Measurements from ENCODE around the gene CEP135.

CEP135 gene

DNA sequence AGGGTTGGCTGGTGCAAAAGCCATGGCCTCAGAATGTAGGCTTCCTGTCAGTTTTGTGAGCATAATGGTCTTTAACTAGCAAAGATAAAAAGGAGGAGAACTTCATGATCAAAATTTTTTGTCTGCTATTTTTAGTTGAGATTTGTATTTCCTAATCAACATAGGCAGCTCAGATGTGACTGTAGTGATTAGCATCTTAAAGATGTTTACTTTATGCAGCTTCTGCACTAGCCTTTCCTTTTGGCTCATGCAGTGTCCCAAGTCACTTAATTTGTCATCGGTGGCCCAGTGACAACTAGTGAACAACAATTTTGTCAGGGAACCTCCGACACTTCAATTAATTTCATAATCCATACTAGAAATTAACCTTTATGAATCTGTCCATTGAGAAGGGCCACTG is 109.8 kb downstream of the CEP135 start:
- TF ChIP-seq GATA2 (IDR thresholded peaks at IDR 0.05; ENCODE audit: low read depth, low read length) (no peak), GATA3 (IDR thresholded peaks at IDR 0.05; ENCODE audit: low read depth, low read length) (no peak)

DNA sequence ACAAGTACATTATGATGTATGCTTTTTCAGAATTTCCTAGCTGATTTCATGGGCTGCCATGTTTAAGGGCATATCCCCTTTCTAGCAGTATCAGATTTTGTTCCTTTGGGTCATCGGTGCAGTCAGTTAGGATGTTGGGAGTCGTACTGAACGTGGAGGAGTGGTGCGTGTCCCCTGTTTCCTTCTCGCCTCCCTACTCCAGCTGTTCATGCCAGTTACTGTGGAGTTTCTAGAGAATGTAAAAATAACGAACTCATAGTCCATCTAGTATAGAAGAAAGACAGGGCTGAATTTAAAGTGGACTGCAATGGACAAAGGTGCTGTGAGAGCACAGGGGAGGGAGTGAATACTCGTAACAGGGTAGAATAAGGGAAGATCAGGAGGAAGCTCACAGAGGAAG is 111.3 kb downstream of the CEP135 start:
- TF ChIP-seq GATA2 (IDR thresholded peaks at IDR 0.05; ENCODE audit: low read depth, low read length) (no peak), GATA3 (IDR thresholded peaks at IDR 0.05; ENCODE audit: low read depth, low read length) (no peak)

DNA sequence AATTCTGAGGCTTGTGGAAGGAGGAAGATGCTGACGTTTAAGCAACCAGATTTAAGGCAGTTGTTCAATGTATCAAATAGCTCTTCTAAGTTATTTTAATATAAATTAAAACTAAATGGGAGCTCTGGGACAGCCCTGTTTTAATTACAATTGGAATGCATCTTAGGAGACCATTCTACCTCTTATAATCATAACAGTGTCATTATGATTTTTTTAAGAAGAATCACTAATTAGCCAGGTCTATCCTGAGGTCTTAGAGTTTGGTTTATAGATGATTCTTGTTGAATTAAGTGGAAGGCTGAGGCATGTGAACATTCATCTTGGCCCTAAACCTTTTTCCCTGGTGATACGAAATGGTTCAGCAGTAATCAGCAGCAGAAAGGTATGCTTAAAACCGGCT is 113.4 kb downstream of the CEP135 start:
- TF ChIP-seq GATA2 (IDR thresholded peaks at IDR 0.05; ENCODE audit: low read depth, low read length) (no peak), GATA3 (IDR thresholded peaks at IDR 0.05; ENCODE audit: low read depth, low read length) (no peak)

DNA sequence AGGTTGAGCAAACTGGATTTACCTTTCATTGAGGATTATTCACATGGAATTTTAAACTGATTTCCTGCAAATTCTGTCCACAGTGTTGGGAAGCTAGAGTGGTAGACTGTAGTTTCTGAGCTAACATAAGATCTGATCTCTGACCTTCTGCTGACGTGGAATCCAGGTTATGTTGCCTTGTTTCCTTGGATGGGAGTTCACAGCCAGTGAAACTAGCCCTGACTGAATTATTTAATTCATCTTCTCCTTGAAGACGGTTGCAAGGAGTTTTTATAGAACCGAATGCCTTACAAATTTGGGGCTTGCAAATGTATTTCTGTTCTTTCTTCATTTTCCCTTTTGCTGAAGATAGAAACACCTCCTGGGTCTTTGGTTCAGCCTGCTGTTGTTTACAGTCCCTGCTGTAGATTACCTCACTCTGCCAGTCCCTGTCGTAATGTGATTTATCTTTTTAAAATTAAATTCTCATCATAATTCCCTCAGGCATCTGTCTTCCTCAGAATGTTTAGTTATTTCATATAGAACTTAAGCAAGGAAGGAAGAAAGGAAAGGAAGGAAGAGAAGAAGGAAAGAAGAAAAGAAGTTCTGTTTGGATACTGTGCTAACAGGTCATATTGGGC is 113.9 kb downstream of the CEP135 start:
- TF ChIP-seq GATA2 (IDR thresholded peaks at IDR 0.05; ENCODE audit: low read depth, low read length) = no peak
- no peak for TF ChIP-seq GATA3 (IDR thresholded peaks at IDR 0.05; ENCODE audit: low read depth, low read length)

DNA sequence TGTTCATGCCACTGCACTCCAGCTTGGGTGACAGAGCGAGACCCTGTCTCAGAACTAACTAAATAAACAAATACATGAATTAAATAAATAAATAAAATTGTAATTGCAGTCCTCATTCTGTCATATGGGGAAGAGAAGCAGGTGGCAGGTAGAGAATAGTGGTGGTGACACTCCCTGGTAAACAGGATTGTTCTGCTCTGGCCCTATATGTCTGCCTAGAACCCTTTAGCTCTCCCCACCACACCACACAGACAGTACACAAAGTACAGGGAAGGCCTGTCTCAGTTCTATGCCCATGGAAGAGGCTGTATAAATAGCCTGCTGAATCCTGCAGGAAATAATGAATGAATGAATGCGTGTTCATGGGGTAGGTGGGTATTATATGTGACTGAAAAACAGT is 117.7 kb downstream of the CEP135 start:
- TF ChIP-seq GATA3 (IDR thresholded peaks at IDR 0.05; ENCODE audit: low read depth, low read length) (no peak), GATA2 (IDR thresholded peaks at IDR 0.05; ENCODE audit: low read depth, low read length) (no peak)

DNA sequence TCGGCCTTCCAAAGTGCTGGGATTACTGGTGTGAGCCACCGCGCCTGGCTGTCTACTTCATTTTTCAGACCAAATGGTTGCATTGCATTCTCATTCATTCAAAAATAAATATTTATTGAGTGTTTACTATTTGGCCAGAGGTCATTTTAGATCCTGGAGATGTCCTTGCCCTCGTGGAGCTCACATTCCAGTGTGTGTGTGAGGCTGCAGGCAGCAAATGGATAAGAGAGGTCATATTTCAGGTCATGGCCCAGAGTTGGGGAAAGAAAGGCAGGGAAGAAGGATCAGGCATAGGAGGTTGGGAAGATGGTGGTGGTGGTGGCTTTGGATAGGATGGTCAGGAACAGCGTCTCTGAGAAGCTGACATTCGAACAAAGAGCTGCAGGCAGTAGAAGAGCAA is 119.1 kb downstream of the CEP135 start:
- no peak for TF ChIP-seq GATA2 (IDR thresholded peaks at IDR 0.05; ENCODE audit: low read depth, low read length)
- TF ChIP-seq GATA3 (IDR thresholded peaks at IDR 0.05; ENCODE audit: low read depth, low read length) = no peak

DNA sequence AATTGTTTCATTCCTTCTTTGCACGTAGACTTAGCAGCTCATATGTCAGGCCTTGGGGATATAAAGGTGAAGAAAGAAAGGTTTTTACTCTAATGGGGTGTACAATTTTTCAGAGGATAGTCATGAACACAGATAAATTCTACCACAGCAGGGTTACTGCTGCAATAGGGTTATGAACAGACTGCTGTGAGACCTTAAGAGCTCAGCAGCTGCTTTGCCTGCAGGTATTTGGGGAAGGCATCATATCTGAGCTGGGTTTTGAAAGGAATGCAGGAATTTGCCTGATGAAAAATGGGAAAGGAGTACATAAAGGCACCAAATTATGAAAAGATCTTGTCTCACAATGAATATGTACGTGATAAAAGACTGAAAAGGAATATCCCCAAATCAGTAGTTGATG is 128.9 kb downstream of the CEP135 start:
- TF ChIP-seq GATA3 (IDR thresholded peaks at IDR 0.05; ENCODE audit: low read depth, low read length) = no peak
- TF ChIP-seq GATA2 (IDR thresholded peaks at IDR 0.05; ENCODE audit: low read depth, low read length) = no peak

DNA sequence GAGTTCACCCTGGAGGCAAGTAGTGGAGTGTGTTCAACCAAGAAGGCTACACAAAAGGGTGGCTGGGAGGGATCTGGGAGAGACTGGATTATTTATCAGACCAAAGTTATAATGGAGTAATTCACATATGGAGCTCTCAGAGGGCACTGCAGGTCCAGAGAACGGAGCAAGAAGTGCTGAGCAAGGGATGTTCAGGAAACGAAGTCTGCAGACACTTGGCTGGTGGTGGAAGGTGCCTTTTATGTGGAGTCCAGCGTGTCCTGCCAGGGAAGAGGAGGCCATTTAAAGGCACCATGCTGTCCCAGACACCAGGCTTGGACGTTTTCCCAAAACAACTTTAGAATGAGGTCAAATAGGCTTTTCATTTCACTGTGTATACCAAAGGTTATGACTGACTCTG is 130.1 kb downstream of the CEP135 start:
- TF ChIP-seq GATA2 (IDR thresholded peaks at IDR 0.05; ENCODE audit: low read depth, low read length) (no peak), GATA3 (IDR thresholded peaks at IDR 0.05; ENCODE audit: low read depth, low read length) (no peak)

DNA sequence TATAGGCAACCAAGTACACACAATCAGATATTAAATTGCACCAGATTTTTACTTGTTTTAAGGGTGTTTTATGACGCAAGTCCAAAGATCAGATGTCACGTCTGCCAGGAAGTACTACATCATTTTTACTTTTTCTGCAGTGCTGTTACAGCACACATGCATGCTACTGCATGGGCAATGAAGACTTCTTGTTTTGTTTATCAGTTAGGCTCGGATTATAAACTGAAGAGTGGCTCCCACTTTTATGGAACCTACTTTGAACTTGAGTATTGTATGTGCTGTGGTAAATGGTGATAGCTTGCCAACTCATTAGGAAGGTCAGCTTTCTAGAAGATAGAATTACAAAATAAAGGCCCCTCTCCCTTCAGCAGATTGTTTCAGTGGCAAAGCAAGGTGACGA is 131.6 kb downstream of the CEP135 start:
- TF ChIP-seq GATA2 (IDR thresholded peaks at IDR 0.05; ENCODE audit: low read depth, low read length) = no peak
- TF ChIP-seq GATA3 (IDR thresholded peaks at IDR 0.05; ENCODE audit: low read depth, low read length) = no peak

DNA sequence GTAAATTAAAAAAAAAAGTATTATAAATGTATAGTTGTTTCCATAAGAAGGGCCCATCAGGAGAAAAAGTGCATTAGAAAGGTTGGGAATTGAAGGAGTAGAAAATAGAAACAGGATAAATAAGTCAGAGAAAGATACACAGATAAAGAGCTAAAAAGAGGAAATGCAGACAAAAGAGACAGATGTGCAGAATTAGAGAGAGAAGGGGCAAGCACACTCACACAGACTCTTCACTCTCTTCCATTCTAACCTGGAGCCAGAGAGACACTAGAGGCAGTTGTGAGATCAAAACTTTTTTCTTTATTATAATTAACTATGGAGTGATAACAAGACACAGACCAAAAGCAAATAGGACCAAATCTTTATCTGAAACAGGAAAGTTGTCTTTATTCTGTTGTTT is 134.1 kb downstream of the CEP135 start:
- TF ChIP-seq GATA3 (IDR thresholded peaks at IDR 0.05; ENCODE audit: low read depth, low read length) (no peak), GATA2 (IDR thresholded peaks at IDR 0.05; ENCODE audit: low read depth, low read length) (no peak)
